HG02943 (cell line): ENCODE measurements around the gene SERPINB5.
"Not testable (repeated sequence)": the region's sequence is repeated elsewhere in the genome, so short reads cannot be mapped to it uniquely, and the experiment has no call there.

Source experiments
- ATAC-seq: cut with Tn5 transposase; IDR thresholded peaks from one replicate; pipeline ENCODE4 v1.9.1; 2021; ENCODE audit warnings: mild to moderate bottlenecking, low read depth, moderate library complexity; ENCODE audit not compliant: unreplicated experiment

SERPINB5 gene

DNA sequence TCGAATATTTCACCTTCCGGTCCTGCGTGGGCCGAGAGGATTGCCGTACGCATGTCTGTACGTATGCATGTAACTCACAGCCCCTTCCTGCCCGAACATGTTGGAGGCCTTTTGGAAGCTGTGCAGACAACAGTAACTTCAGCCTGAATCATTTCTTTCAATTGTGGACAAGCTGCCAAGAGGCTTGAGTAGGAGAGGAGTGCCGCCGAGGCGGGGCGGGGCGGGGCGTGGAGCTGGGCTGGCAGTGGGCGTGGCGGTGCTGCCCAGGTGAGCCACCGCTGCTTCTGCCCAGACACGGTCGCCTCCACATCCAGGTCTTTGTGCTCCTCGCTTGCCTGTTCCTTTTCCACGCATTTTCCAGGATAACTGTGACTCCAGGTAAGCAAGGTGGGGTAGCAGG is at the start of gene SERPINB5:
Gene SERPINB5 (plus strand): TSS at position 291 of the 400 bp plus-strand sequence. CDS start 7,471 bp downstream, outside the sequence.
- no peak for ATAC-seq

- ATAC-seq: no peak
These were observed 49.2 kb upstream of the SERPINB5 start for GRCh38 chr18:63427558-63427957.

- no peak for ATAC-seq
These were observed 46.2 kb upstream of the SERPINB5 start for GRCh38 chr18:63430526-63430925.

- ATAC-seq: no peak
These were observed 45.6 kb upstream of the SERPINB5 start for GRCh38 chr18:63431180-63431579.

GRCh38 chr18:63433334-63433866 is 43.4 kb upstream of the SERPINB5 start:
- ATAC-seq: no peak

DNA sequence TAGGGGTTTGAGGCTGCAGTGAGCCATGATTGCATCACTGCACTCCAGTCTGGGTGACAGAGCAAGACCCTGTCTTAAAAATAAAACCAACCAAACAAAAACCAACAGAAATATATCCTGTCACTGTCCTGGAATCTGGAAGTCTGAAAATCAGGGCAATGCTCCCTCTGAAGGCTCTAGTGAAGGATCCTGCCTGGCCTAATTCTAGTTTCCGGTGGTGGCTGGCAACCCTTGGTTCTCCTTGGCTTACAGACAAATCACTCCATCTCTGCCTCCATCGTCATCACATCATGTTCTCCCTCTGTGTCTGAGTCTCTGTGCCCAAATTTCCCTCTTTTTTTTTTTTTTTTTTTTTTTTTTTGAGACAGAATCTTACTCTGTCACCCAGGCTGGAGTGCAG is 38.6 kb upstream of the SERPINB5 start:
- no peak for ATAC-seq

DNA sequence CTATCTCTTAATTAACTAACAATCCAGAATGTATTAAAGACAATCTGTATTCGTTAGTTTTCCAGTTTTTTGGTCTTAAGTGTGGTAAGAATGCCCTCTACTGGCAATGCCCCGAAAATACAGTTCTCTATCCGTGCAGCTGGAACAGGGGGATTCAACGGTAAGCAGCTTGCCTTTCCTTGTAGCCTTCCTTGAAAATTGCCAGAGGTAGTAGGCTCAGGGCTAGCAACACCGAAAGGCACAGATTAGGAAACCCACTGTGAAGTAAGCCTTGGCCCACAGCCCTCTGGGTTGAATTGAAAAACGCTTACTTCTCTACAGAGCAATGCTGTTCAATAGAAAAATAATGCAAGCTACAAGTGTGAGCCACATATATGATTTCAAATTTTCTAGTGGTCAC is 37.4 kb upstream of the SERPINB5 start:
- no peak for ATAC-seq

GRCh38 chr18:63440219-63440618 is 36.5 kb upstream of the SERPINB5 start:
- no peak for ATAC-seq

GRCh38 chr18:63440881-63441280 is 35.9 kb upstream of the SERPINB5 start:
- ATAC-seq: no peak

DNA sequence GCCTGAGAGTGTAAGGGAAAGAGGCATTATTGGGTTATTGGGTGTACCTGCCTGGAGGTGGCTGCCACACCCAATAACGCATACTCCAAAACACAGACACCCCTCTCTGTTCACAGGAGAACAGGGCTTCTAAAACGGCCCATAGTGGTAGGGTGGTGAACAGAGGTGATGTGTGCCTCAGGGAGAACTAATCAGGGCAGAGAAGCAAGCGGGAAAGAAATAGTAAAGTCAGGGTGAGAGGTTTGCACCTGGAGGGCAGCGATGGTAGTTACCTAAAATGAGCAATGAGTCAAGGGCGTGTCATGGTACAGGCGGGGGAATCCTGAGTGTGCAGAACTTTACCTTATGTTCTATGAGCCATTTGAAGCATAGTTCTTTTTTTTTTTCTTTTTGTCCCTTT is 32.9 kb upstream of the SERPINB5 start:
- no peak for ATAC-seq

DNA sequence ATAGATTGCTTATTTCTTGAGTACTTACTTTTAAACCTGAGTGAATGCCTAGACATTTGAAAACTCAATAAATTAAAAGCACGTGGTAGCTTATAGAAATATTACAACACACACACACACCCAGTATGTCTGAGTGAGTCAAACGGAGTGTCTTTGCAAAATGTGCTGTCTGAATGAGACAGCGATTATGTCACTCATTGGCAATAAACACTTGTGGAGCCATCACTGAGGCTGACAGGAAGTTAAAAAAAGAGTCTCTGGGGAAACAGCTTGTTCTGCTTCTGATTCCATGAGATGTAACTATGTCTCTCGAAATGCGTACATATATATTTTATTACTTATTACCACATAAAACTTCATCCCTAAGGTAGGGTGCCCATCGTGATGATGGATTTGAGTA is 32.2 kb upstream of the SERPINB5 start:
- ATAC-seq: no peak

GRCh38 chr18:63445037-63445436 is 31.7 kb upstream of the SERPINB5 start:
- ATAC-seq: no peak

DNA sequence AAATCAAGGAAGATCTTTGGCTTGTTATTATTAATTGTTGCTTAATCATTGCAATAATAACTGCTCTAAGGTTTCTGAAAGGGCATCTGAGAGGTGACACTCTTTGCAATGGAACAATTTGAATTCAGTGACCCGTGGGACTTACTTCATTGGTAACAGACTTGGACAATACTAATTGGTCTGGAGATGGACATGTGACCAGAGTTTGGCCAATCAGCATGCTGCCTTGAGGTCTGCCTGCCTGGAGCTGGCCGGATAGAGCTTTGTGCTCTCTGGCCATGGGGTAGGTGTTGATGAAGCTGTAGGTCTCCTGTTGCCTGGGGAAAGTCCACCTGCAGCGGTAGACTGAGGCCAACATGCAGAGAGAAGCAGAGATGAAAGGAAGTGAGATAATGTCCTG is 30.5 kb upstream of the SERPINB5 start:
- no peak for ATAC-seq

DNA sequence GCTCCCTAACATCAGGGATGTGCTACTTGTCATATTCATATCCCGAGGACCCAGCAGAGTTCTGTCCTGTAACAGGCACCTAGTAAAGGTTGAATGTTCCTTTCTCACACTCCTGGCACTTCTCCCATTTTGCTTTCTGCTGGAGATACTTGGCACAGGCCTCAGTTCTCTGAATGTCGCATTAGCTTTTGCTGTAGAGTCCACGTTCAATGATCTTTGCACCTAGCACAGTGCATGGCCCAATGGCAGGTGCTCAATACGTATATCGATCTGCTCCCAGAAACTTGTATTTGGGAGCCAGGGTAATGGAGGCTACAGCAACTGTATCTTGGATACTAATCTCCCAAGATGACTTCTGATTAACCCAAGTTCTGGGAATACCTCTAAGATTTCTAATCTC is 29.7 kb upstream of the SERPINB5 start:
- no peak for ATAC-seq

- no peak for ATAC-seq
These were observed 27.3 kb upstream of the SERPINB5 start for GRCh38 chr18:63449426-63449825.

GRCh38 chr18:63451799-63452660 is 24.7 kb upstream of the SERPINB5 start:
- no peak for ATAC-seq

DNA sequence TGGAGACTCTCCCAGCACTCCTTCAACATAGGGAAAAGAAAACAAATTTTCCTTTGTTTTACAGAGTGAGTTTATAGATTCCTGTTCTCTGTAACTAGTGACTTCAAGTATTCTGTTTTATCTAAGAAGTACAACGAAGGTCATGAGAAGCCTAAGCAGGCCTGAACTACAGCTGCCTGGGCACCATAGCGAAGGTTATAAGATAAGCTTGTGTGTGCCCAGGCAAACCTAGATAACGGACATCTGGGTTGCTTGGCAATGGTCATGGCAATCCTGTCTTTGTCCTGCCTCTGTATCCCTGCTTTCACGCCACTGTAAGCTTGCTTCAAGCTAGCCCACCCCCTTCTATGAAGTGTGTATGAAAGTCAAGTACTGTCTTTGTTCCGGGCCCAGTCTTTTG is 24.0 kb upstream of the SERPINB5 start:
- not testable (repeated sequence) for ATAC-seq

DNA sequence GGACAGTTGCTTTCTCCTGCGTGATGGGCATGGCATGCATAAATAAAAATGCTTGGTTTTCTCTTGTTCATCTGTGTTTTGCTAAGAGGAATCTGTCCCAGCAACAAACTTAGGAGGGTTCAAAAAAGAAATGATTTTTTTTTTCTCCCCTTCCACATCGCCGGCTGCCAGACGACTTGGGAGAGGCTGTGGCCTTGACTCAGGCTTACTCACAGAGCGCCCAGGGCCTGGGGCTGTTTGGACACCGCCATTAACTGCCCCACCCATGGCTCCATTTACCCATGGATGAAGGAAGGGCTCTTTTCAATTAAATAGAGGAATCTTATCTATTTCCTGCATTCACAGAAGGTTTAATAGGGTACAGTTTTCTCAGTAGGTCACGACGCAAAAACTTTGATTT is 22.3 kb upstream of the SERPINB5 start:
- ATAC-seq: no peak

DNA sequence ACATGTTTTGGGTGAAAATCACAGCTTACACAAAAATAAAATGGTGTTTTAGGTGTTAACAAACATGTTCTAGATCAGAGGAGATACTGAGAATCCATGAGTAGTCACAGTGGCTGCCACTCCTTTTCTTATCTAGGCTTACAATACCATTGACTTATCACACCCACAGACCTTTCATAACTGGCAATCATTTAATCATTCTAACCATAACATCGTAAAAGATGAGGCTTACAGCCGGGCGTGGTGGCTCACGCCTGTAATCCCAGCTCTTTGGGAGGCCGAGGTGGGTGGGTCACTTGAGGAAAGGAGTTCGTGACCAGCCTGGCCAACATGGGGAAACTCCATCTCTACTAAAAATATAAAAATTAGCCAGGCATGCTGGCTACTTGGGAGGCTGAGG is 18.8 kb upstream of the SERPINB5 start:
- no peak for ATAC-seq

DNA sequence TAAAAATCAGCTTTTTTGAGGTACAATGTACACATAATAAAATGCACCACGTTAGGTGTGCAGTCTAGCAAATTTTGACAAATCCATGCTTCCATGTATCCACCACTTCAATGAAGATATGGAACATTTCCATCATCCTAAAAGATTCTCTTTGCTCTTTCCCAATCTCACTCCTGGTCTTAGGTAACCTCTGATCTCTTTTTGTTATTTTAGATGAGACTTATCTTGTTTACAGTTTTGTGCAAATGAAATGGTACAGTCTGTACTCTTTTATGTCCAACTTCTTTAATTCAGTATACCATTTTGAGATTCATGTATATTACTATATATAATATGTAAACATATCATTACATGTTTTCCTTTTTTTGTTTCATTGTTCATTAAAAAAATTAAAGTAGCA is 16.3 kb upstream of the SERPINB5 start:
- ATAC-seq: no peak

GRCh38 chr18:63464434-63464833 is 12.3 kb upstream of the SERPINB5 start:
- ATAC-seq: no peak

DNA sequence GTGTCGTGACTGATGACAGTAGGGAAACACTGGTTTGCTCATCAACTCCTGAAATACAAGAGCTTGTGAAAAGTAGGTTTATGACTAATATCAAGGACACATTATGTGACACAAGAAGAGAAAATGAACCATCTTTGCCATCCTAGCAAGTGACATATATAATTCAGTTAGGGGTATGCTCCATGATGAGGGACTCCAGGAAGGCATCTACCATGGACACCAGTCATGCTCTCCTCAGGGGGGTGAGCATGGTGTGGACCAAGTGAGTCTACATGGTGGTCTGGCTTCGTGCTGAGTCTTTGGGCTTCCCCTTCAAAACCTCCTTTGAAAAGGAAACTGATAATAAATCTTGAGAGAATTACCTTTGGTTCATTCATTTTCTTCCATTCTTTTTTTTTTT is 11.7 kb upstream of the SERPINB5 start:
- no peak for ATAC-seq
